Trophoblast cell (in vitro differentiated cells and primary cell): ENCODE measurements around the gene RNASE13.

ENCODE experiments used
- DNase-seq, 2 donors: peaks; one replicate each; pipeline ENCODE4 v3.0.0-alpha.2; 2016
- H2AFZ ChIP-seq: 2 replicates; pipeline ENCODE4 v1.6.1; 2013; ENCODE audit warnings: low read length, moderate library complexity, mild to moderate bottlenecking; ENCODE audit not compliant: insufficient read depth, poor library complexity
- H2AK5ac ChIP-seq: 2 replicates; pipeline ENCODE4 v1.6.1; 2013; ENCODE audit warnings: mild to moderate bottlenecking, low read length
- H2BK120ac ChIP-seq: 2 replicates; pipeline ENCODE4 v1.6.1; 2013; ENCODE audit warnings: low read length, mild to moderate bottlenecking, moderate library complexity; ENCODE audit not compliant: insufficient read depth, poor library complexity
- H2BK12ac ChIP-seq: 2 replicates; pipeline ENCODE4 v1.6.1; 2013; ENCODE audit warnings: mild to moderate bottlenecking, low read length, moderate library complexity
- H2BK5ac ChIP-seq: 2 replicates; pipeline ENCODE4 v1.6.1; 2013; ENCODE audit warnings: low read length, low read depth, moderate library complexity, mild to moderate bottlenecking; ENCODE audit not compliant: poor library complexity
- H3K14ac ChIP-seq: 2 replicates; pipeline ENCODE4 v1.6.1; 2013; ENCODE audit warnings: mild to moderate bottlenecking, low read length
- H3K18ac ChIP-seq: 2 replicates; pipeline ENCODE4 v1.6.1; 2013; ENCODE audit warnings: mild to moderate bottlenecking, low read length
- H3K23ac ChIP-seq: 2 replicates; pipeline ENCODE4 v1.6.1; 2013; ENCODE audit warnings: low read length
- H3K27ac ChIP-seq: 2 replicates; pipeline ENCODE4 v1.5.1; 2013; ENCODE audit warnings: low read depth, mild to moderate bottlenecking, inconsistent platforms, low read length, moderate library complexity
- H3K27me3 ChIP-seq: 2 replicates; pipeline ENCODE4 v1.6.1; 2013; ENCODE audit warnings: inconsistent platforms, mild to moderate bottlenecking, low read length, moderate library complexity; ENCODE audit not compliant: insufficient read depth
- H3K36me3 ChIP-seq, 2 experiments: 1 replicate in 1 of 2; 2 replicates in 1 of 2; pipeline ENCODE4 v1.6.1; 2013; ENCODE audit warnings: low read length in 2 of 2, mild to moderate bottlenecking in 2 of 2, moderate library complexity in 1 of 2; ENCODE audit not compliant: insufficient read depth in 2 of 2, control insufficient read depth in 1 of 2
- H3K4ac ChIP-seq: 2 replicates; pipeline ENCODE4 v1.6.1; 2013; ENCODE audit warnings: low read depth, mild to moderate bottlenecking, low read length, moderate library complexity
- H3K4me1 ChIP-seq, 2 experiments: 1 replicate in 1 of 2; 2 replicates in 1 of 2; pipeline ENCODE4 v1.6.1; 2013; ENCODE audit warnings: low read length in 2 of 2, mild to moderate bottlenecking in 2 of 2, moderate library complexity in 1 of 2; ENCODE audit not compliant: insufficient read depth in 2 of 2, control insufficient read depth in 1 of 2
- H3K4me2 ChIP-seq: 2 replicates; pipeline ENCODE4 v1.6.1; 2013; ENCODE audit warnings: inconsistent platforms, mild to moderate bottlenecking, low read length, moderate library complexity
- H3K4me3 ChIP-seq: 2 replicates; pipeline ENCODE4 v1.5.1; 2013; ENCODE audit warnings: mild to moderate bottlenecking, low read depth, low read length, inconsistent platforms
- H3K79me1 ChIP-seq: one replicate; pipeline ENCODE4 v1.6.1; 2013; ENCODE audit warnings: low read length
- H3K79me2 ChIP-seq: 2 replicates; pipeline ENCODE4 v1.6.1; 2013; ENCODE audit warnings: low read length, mild to moderate bottlenecking; ENCODE audit not compliant: control insufficient read depth, insufficient read depth, poor library complexity
- H3K9ac ChIP-seq: 2 replicates; pipeline ENCODE4 v1.6.1; 2013; ENCODE audit warnings: mild to moderate bottlenecking, low read length
- H3K9me3 ChIP-seq: 2 replicates; pipeline ENCODE4 v1.6.1; 2013; ENCODE audit warnings: low read depth, mild to moderate bottlenecking, control low read depth, inconsistent platforms, low read length; ENCODE audit not compliant: insufficient read depth
- H4K12ac ChIP-seq: 2 replicates; pipeline ENCODE4 v1.6.1; 2013; ENCODE audit warnings: low read depth, mild to moderate bottlenecking, low read length, moderate library complexity
- H4K8ac ChIP-seq: 2 replicates; pipeline ENCODE4 v1.6.1; 2013; ENCODE audit warnings: low read depth, mild to moderate bottlenecking, low read length, moderate library complexity
- H4K91ac ChIP-seq: one replicate; pipeline ENCODE4 v1.6.1; 2013; ENCODE audit warnings: low read depth, mild to moderate bottlenecking, low read length, moderate library complexity
- WGBS: extraction: QIAGEN DNeasy Blood & Tissue Kit; methylation state at CpG from one replicate; pipeline ENCODE4 v1.1.7; 2013; ENCODE audit warnings: missing lambda C conversion rate; ENCODE audit not compliant: insufficient read length, insufficient coverage; ENCODE audit errors: extremely low coverage; 5-methylcytosine and 5-hydroxymethylcytosine counted together

RNASE13 gene

GRCh38 chr14:21074398-21075272 is 40.0 kb upstream of the RNASE13 start:
- no peak overlapping the region for H3K9ac ChIP-seq
- H3K23ac ChIP-seq, result no peak overlapping the region
- peak overlapping the region; percentile 20 for H4K12ac ChIP-seq
- H4K8ac ChIP-seq, result no peak overlapping the region
- no peak overlapping the region for H2AK5ac ChIP-seq
- H3K36me3 ChIP-seq, result peaks cover 43 to 60% of the 10 kb centered on the region in 2 experiments
- no peaks in the 10 kb centered on the region for H3K27me3 ChIP-seq
- no peak overlapping the region for H2BK120ac ChIP-seq
- no peak overlapping the region for H2BK12ac ChIP-seq
- no peak overlapping the region for H2AFZ ChIP-seq
- peak overlapping the region; percentile 17 for H3K18ac ChIP-seq
- DNase-seq, result no peak
- no peak overlapping the region for H3K4ac ChIP-seq
- peaks cover 18% of the 10 kb centered on the region for H3K79me1 ChIP-seq
- H3K27ac ChIP-seq, result no peak overlapping the region
- WGBS, result no CpG with 5 or more reads among the region's 26 CpGs
- H3K79me2 ChIP-seq, result peaks cover 10% of the 10 kb centered on the region
- no peak overlapping the region for H2BK5ac ChIP-seq
- no peak overlapping the region for H4K91ac ChIP-seq
- H3K14ac ChIP-seq, result no peak overlapping the region
- peaks cover 10 to 12% of the 10 kb centered on the region in 2 experiments for H3K4me1 ChIP-seq
- no peak overlapping the region for H3K4me3 ChIP-seq
- no peak overlapping the region for H3K4me2 ChIP-seq
- H3K9me3 ChIP-seq, result no peaks in the 10 kb centered on the region

GRCh38 chr14:21073921-21074320 is 39.3 kb upstream of the RNASE13 start:
- Histone ChIP-seq H3K27me3 (no peaks in the 10 kb centered on the region), H3K4me1 (peaks cover 15 to 17% of the 10 kb centered on the region in 2 experiments), H2AK5ac (no peak overlapping the region), H3K4me2 (no peak overlapping the region), H3K23ac (no peak overlapping the region), H3K4ac (no peak overlapping the region), H3K4me3 (no peak overlapping the region), H2AFZ (no peak overlapping the region), H4K91ac (no peak overlapping the region), H3K18ac (no peak overlapping the region), H3K9me3 (no peaks in the 10 kb centered on the region), H2BK120ac (no peak overlapping the region), H2BK5ac (no peak overlapping the region), H3K79me1 (peaks cover 24% of the 10 kb centered on the region), H3K9ac (no peak overlapping the region), H3K36me3 (peaks cover 43 to 54% of the 10 kb centered on the region in 2 experiments), H4K12ac (no peak overlapping the region), H2BK12ac (no peak overlapping the region), H3K79me2 (peaks cover 10% of the 10 kb centered on the region), H3K27ac (no peak overlapping the region), H3K14ac (no peak overlapping the region), H4K8ac (no peak overlapping the region)
- no CpG with 5 or more reads among the region's 9 CpGs for WGBS
- DNase-seq, result no peak

GRCh38 chr14:21072781-21073339 is 38.3 kb upstream of the RNASE13 start:
- peaks cover 24% of the 10 kb centered on the region for H3K79me1 ChIP-seq

GRCh38 chr14:21072031-21072473 is 37.4 kb upstream of the RNASE13 start:
- peak overlapping the region; percentile 5 for H2BK12ac ChIP-seq
- H3K4me2 ChIP-seq, result peak overlapping the region; percentile 97
- H3K4me3 ChIP-seq, result no peak overlapping the region
- peak overlapping the region; percentile 71 for H2BK5ac ChIP-seq
- H3K14ac ChIP-seq, result no peak overlapping the region
- peak in 1 of 2 donors; percentile 4 for DNase-seq
- no peak overlapping the region for H3K4ac ChIP-seq
- peak overlapping the region; percentile 48 for H4K91ac ChIP-seq
- peaks cover 10% of the 10 kb centered on the region for H3K79me2 ChIP-seq
- no peak overlapping the region for H3K23ac ChIP-seq
- H3K4me1 ChIP-seq, result peaks cover 15 to 18% of the 10 kb centered on the region in 2 experiments
- no peak overlapping the region for H3K18ac ChIP-seq
- H3K9ac ChIP-seq, result no peak overlapping the region
- no CpG with 5 or more reads among the region's 4 CpGs for WGBS
- H4K12ac ChIP-seq, result no peak overlapping the region
- peak overlapping the region; percentile 92 for H3K27ac ChIP-seq
- no peaks in the 10 kb centered on the region for H3K9me3 ChIP-seq
- no peak overlapping the region for H2AFZ ChIP-seq
- no peak overlapping the region for H4K8ac ChIP-seq
- H3K27me3 ChIP-seq, result no peaks in the 10 kb centered on the region
- H2BK120ac ChIP-seq, result peak overlapping the region; percentile 77
- no peak overlapping the region for H2AK5ac ChIP-seq
- peaks cover 34 to 40% of the 10 kb centered on the region in 2 experiments for H3K36me3 ChIP-seq
- peaks cover 24% of the 10 kb centered on the region for H3K79me1 ChIP-seq

More at GRCh38 chr14:21072781-21073339, 38.3 kb upstream of the RNASE13 start:
- no peaks in the 10 kb centered on the region for H3K9me3 ChIP-seq
- no peak overlapping the region for H3K14ac ChIP-seq
- no peak overlapping the region for H2BK5ac ChIP-seq
- H2AK5ac ChIP-seq, result no peak overlapping the region
- peaks cover 15 to 18% of the 10 kb centered on the region in 2 experiments for H3K4me1 ChIP-seq
- peaks cover 34 to 43% of the 10 kb centered on the region in 2 experiments for H3K36me3 ChIP-seq
- DNase-seq, result no peak
- no peak overlapping the region for H2AFZ ChIP-seq
- H3K9ac ChIP-seq, result no peak overlapping the region
- H3K4ac ChIP-seq, result no peak overlapping the region
- H3K27ac ChIP-seq, result no peak overlapping the region
- no peaks in the 10 kb centered on the region for H3K27me3 ChIP-seq
- no CpG with 5 or more reads among the region's 9 CpGs for WGBS
- H3K18ac ChIP-seq, result no peak overlapping the region
- peak overlapping the region; percentile 97 for H3K4me2 ChIP-seq
- no peak overlapping the region for H4K12ac ChIP-seq
- no peak overlapping the region for H3K4me3 ChIP-seq
- peaks cover 10% of the 10 kb centered on the region for H3K79me2 ChIP-seq
- no peak overlapping the region for H4K91ac ChIP-seq
- H3K23ac ChIP-seq, result no peak overlapping the region
- no peak overlapping the region for H4K8ac ChIP-seq
- no peak overlapping the region for H2BK120ac ChIP-seq
- no peak overlapping the region for H2BK12ac ChIP-seq
